Endodermal cell (in vitro differentiated cells): ENCODE results near the gene AGPAT1. TPM values are rescaled to one million over a fixed set of nuclear protein-coding genes. Genes with fewer than 3 reads are reported as not detected.

Source experiments
- DNase-seq: peaks from one replicate; pipeline ENCODE4 v3.0.0-alpha.2; 2017
- H3K27ac ChIP-seq: 2 replicates; pipeline ENCODE4 v1.5.1; 2013; ENCODE audit warnings: mild to moderate bottlenecking, low read depth, low read length, moderate library complexity
- H3K27me3 ChIP-seq: 2 replicates; pipeline ENCODE4 v1.6.1; 2013; ENCODE audit warnings: mild to moderate bottlenecking, low read length, moderate library complexity; ENCODE audit not compliant: insufficient read depth, control insufficient read depth, poor library complexity, severe bottlenecking
- H3K36me3 ChIP-seq: 2 replicates; pipeline ENCODE4 v1.7.0; 2013; ENCODE audit warnings: mild to moderate bottlenecking, low read length, moderate library complexity; ENCODE audit not compliant: control insufficient read depth, insufficient read depth
- H3K4me1 ChIP-seq: one replicate; pipeline ENCODE4 v1.7.0; 2013; ENCODE audit warnings: low read length; ENCODE audit not compliant: control insufficient read depth, insufficient read depth
- H3K4me3 ChIP-seq: 2 replicates; pipeline ENCODE4 v1.5.1; 2013; ENCODE audit warnings: mild to moderate bottlenecking, low read length, moderate library complexity
- H3K9ac ChIP-seq: 2 replicates; pipeline ENCODE4 v1.6.1; 2013; ENCODE audit warnings: mild to moderate bottlenecking, low read length, moderate library complexity; ENCODE audit not compliant: poor library complexity, severe bottlenecking; ENCODE audit errors: extremely low read depth
- H3K9me3 ChIP-seq: 2 replicates; pipeline ENCODE4 v1.6.1; 2013; ENCODE audit warnings: mild to moderate bottlenecking, low read length, moderate library complexity; ENCODE audit not compliant: control insufficient read depth
- H3K27ac Mint-ChIP-seq: 2 replicates; pipeline ENCODE4 v1.8.0; 2020; ENCODE audit warnings: mixed read lengths
- H3K27me3 Mint-ChIP-seq: 2 replicates; pipeline ENCODE4 v1.8.0; 2021; ENCODE audit warnings: mild to moderate bottlenecking, mixed read lengths; ENCODE audit not compliant: insufficient read depth
- H3K36me3 Mint-ChIP-seq: 2 replicates; pipeline ENCODE4 v1.8.0; 2020; ENCODE audit warnings: low read depth, mixed read lengths
- H3K4me1 Mint-ChIP-seq: 2 replicates; pipeline ENCODE4 v1.8.0; 2020; ENCODE audit warnings: mixed read lengths
- H3K4me3 Mint-ChIP-seq: 2 replicates; pipeline ENCODE4 v1.8.0; 2020; ENCODE audit warnings: mild to moderate bottlenecking, moderate library complexity, mixed read lengths
- H3K9me3 Mint-ChIP-seq: 2 replicates; pipeline ENCODE4 v1.8.0; 2020; ENCODE audit warnings: mild to moderate bottlenecking, mixed read lengths
- WGBS, 2 experiments: methylation state at CpG; one replicate each; pipeline versions ENCODE4 v1.1.5 to v1.1.7; 2013; ENCODE audit warnings: missing lambda C conversion rate in 2 of 2, mixed read lengths in 1 of 2; ENCODE audit not compliant: insufficient coverage in 1 of 2, insufficient read length in 1 of 2; 5-methylcytosine and 5-hydroxymethylcytosine counted together
- total RNA-seq, 2 donors: library from RNA; stranded (reverse); fragmentation: NEBNext Ultra II Directional in 1 of 2; extraction: Animal tissue kit (Norgen Biotek cat#: 25700) in 1 of 2; gene quantifications; 2 replicates in 1 of 2; 3 replicates in 1 of 2; pipeline ENCODE4 v1.2.1, GENCODE V29; 2021
- TF ChIP-seq, protein P1 (sequence below): fragments of 200-600 bp; sonication (generic); conservative IDR thresholded peaks from 2 replicates; pipeline ENCODE4 v1.5.0; 2021; ENCODE audit warnings: antibody characterized with exemption, mild to moderate bottlenecking

The AGPAT1 gene
- total RNA-seq, 2 donors from 2014 or later = 124 to 147 TPM

DNA sequence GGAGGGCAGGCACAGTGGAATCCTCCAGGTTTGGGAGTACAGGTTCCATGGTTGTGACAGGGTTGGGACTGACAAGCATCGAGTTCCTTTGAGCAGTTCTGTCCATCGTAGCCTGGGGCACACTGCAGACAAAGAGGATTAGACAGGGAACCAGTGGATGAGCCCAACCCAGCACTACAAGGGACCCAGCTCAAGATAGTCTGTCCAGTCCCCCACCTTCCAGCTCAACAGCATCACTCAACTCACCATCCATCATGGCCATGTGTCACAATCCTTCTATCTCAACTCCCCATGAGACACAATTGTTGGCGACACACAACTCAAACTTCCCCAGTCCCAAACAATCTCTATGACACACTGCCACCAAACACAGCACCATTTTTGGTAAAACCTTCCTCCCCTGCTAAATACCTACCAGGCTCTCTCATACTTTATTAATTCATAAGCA is 28.4 kb upstream of the AGPAT1 start:
- Mint-ChIP-seq H3K9me3 (peaks cover 3% of the 10 kb centered on the region), H3K27ac (no peak overlapping the region), H3K4me1 (no peaks in the 10 kb centered on the region), H3K4me3 (no peak overlapping the region), H3K36me3 (no peaks in the 10 kb centered on the region), H3K27me3 (peaks cover 45% of the 10 kb centered on the region)
- WGBS, 2 experiments = 78 to 93% methylated on average over 3 of the region's 3 CpGs
- Histone ChIP-seq H3K27ac (no peak overlapping the region), H3K4me1 (no peaks in the 10 kb centered on the region), H3K27me3 (peaks cover 3% of the 10 kb centered on the region), H3K9me3 (no peaks in the 10 kb centered on the region), H3K9ac (no peak overlapping the region), H3K4me3 (no peak overlapping the region), H3K36me3 (no peaks in the 10 kb centered on the region)
- TF ChIP-seq, protein P1, sequence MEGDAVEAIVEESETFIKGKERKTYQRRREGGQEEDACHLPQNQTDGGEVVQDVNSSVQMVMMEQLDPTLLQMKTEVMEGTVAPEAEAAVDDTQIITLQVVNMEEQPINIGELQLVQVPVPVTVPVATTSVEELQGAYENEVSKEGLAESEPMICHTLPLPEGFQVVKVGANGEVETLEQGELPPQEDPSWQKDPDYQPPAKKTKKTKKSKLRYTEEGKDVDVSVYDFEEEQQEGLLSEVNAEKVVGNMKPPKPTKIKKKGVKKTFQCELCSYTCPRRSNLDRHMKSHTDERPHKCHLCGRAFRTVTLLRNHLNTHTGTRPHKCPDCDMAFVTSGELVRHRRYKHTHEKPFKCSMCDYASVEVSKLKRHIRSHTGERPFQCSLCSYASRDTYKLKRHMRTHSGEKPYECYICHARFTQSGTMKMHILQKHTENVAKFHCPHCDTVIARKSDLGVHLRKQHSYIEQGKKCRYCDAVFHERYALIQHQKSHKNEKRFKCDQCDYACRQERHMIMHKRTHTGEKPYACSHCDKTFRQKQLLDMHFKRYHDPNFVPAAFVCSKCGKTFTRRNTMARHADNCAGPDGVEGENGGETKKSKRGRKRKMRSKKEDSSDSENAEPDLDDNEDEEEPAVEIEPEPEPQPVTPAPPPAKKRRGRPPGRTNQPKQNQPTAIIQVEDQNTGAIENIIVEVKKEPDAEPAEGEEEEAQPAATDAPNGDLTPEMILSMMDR = no peak
- DNase-seq = no peak

GRCh38 chr6:32203426-32204267 is 27.8 kb upstream of the AGPAT1 start:
- TF ChIP-seq, protein P1 = no peak
- no peaks in the 10 kb centered on the region for H3K9me3 ChIP-seq
- H3K27ac Mint-ChIP-seq = no peak overlapping the region
- H3K36me3 ChIP-seq = no peaks in the 10 kb centered on the region
- H3K4me1 ChIP-seq = no peaks in the 10 kb centered on the region
- H3K4me1 Mint-ChIP-seq = no peaks in the 10 kb centered on the region
- H3K4me3 Mint-ChIP-seq = no peak overlapping the region
- peaks cover 3% of the 10 kb centered on the region for H3K27me3 ChIP-seq
- no peak for DNase-seq
- H3K36me3 Mint-ChIP-seq = no peaks in the 10 kb centered on the region
- H3K9ac ChIP-seq = no peak overlapping the region
- peak overlapping the region; percentile 38 for H3K27ac ChIP-seq
- peaks cover 40% of the 10 kb centered on the region for H3K27me3 Mint-ChIP-seq
- WGBS, 2 experiments = 57 to 86% methylated on average over 5 to 9 of the region's 9 CpGs
- peaks cover 3% of the 10 kb centered on the region for H3K9me3 Mint-ChIP-seq
- H3K4me3 ChIP-seq = no peak overlapping the region

DNA sequence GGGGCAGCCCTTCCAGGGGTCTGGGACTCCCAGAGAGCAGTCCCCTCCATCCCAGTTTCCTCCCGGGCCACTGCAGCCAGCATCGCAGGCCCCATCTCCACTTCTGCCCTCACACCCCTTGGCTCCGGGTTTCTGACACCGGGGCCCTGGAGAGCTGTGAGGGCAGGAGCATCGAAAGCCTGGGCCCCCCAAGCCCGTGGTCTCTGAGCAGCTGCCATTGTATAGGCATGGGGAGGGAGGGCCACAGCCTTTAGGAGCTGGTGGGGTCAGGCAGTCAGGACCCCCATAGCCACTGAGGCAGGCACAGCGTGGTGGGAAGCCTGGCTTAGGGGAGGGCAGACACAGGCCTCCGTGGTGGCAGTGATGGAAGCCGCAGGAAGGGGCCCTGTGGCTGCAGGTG is 26.3 kb upstream of the AGPAT1 start:
- Histone ChIP-seq H3K9ac (no peak overlapping the region), H3K36me3 (no peaks in the 10 kb centered on the region), H3K4me3 (no peak overlapping the region), H3K27me3 (peaks cover 3% of the 10 kb centered on the region), H3K4me1 (no peaks in the 10 kb centered on the region), H3K9me3 (no peaks in the 10 kb centered on the region), H3K27ac (no peak overlapping the region)
- no peaks in the 10 kb centered on the region for H3K36me3 Mint-ChIP-seq
- no peaks in the 10 kb centered on the region for H3K4me1 Mint-ChIP-seq
- no peak overlapping the region for H3K27ac Mint-ChIP-seq
- 78 to 89% methylated on average over 5 to 9 of the region's 9 CpGs for WGBS, 2 experiments
- DNase-seq = no peak
- peaks cover 3% of the 10 kb centered on the region for H3K9me3 Mint-ChIP-seq
- no peak overlapping the region for H3K4me3 Mint-ChIP-seq
- TF ChIP-seq, protein P1 = no peak
- H3K27me3 Mint-ChIP-seq = peaks cover 35% of the 10 kb centered on the region
